ENCODE data around the gene TMED4. TPM values are rescaled to one million over a fixed set of nuclear protein-coding genes. Genes with fewer than 3 reads are reported as not detected.

The TMED4 gene
- polyA plus RNA-seq, 1 donor (not counting 4 experiments of a cell fraction or from before 2014, with no cell fraction given), result 45.8 TPM

DNA sequence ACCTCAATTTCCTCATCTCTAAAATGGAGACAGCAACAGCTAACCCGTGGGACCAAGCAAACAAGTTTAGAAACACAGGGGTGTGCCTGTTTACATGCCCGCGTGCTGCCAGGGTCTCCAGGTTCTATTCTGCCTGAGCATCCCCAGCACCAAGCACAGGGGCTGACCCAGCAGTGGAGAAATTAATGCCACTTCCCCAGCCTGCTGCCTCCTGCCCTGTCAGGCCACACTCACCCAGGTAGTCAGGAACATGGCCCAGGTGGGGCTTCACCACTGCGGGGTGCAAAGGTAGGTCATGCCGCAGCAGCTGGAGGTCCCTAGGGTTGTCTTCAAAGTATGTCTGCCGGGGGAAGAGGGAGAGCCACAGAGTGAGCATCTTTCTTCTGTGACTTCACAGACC lies 14.1 kb downstream of the TMED4 start:
- Histone ChIP-seq H2AFZ (ENCODE audit: control insufficient read depth, low read length) (no peak overlapping the region), H4K20me1 (ENCODE audit: control insufficient read depth, extremely low read depth, insufficient read depth, low read length) (peaks cover 2% of the 10 kb centered on the region), H3K9me1 (ENCODE audit: control insufficient read depth, extremely low read depth, insufficient read depth, low read length) (no peaks in the 10 kb centered on the region), H3K27me3 (ENCODE audit: control insufficient read depth, extremely low read depth, insufficient read depth, low read length) (no peaks in the 10 kb centered on the region), H3K4me3 (ENCODE audit: control insufficient read depth in 2 of 3, extremely low read depth in 1 of 3, insufficient read depth in 2 of 3, low read depth in 1 of 3, low read length in 3 of 3) (no peak overlapping the region), H3K79me2 (ENCODE audit: control insufficient read depth, insufficient read depth, low read length) (peaks cover 34% of the 10 kb centered on the region), H3K4me1 (ENCODE audit: control insufficient read depth, extremely low read depth, insufficient read depth, low read length) (peaks cover 6% of the 10 kb centered on the region), H3K4me2 (ENCODE audit: control insufficient read depth, extremely low read depth, insufficient read depth, low read depth, low read length) (no peak overlapping the region), H3K9me3 (ENCODE audit: control insufficient read depth, low read depth, low read length) (no peaks in the 10 kb centered on the region), H3K27ac (ENCODE audit: control insufficient read depth, insufficient read depth, low read length) (no peak overlapping the region), H3K36me3 (ENCODE audit: control insufficient read depth in 2 of 2, extremely low read depth in 1 of 2, insufficient read depth in 2 of 2, low read length in 2 of 2) (peaks cover 57 to 75% of the 10 kb centered on the region in 2 experiments), H3K9ac (ENCODE audit: control insufficient read depth, extremely low read depth, insufficient read depth, low read length) (no peak overlapping the region)
- TF ChIP-seq EZH2 (IDR thresholded peaks at IDR 0.05; ENCODE audit: low read length) (no peak), CTCF (optimal IDR thresholded peaks at IDR 0.05 in 1 of 3, IDR thresholded peaks at IDR 0.05 in 1 of 3, conservative IDR thresholded peaks at IDR 0.05 in 1 of 3; ENCODE audit: extremely low read depth in 1 of 3, insufficient read depth in 2 of 3, low read length in 3 of 3) (no peak)
- dilution Hi-C loops (cut with MboI; ENCODE audit: extremely low pct_ligation_motif_present, low sequenced_read_pairs), result no loop called here
- DNase-seq (ENCODE audit: low read depth, low spot score) (no peak), FAIRE-seq (no peak)

DNA sequence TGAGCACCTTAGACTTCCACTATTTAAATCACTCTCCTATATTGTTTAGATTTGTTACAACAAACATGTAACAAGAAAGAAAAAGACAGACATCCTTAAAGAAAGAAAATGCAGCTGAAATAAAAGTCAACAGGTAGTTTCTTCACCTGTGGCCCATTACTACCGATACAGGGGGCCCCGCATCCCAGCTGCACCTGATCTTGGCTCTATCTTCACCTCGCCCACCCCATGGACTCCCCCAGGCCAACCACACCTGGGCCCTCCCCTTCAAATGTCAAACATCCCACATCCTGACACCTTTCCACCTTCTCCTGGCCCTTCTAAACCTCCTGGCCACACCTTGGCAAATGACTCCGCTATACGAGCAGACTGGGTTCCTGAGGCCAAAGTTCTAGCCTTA lies 15.4 kb downstream of the TMED4 start:
- H3K9me3 ChIP-seq (ENCODE audit: control insufficient read depth, low read depth, low read length), result no peaks in the 10 kb centered on the region
- H3K4me3 ChIP-seq (ENCODE audit: control insufficient read depth in 2 of 3, extremely low read depth in 1 of 3, insufficient read depth in 2 of 3, low read depth in 1 of 3, low read length in 3 of 3), result no peak overlapping the region
- no peaks in the 10 kb centered on the region for H3K4me1 ChIP-seq (ENCODE audit: control insufficient read depth, extremely low read depth, insufficient read depth, low read length)
- TF ChIP-seq CTCF (optimal IDR thresholded peaks at IDR 0.05 in 1 of 3, IDR thresholded peaks at IDR 0.05 in 1 of 3, conservative IDR thresholded peaks at IDR 0.05 in 1 of 3; ENCODE audit: extremely low read depth in 1 of 3, insufficient read depth in 2 of 3, low read length in 3 of 3) (no peak), EZH2 (IDR thresholded peaks at IDR 0.05; ENCODE audit: low read length) (no peak)
- no peak for DNase-seq (ENCODE audit: low read depth, low spot score)
- peaks cover 2% of the 10 kb centered on the region for H4K20me1 ChIP-seq (ENCODE audit: control insufficient read depth, extremely low read depth, insufficient read depth, low read length)
- H3K27me3 ChIP-seq (ENCODE audit: control insufficient read depth, extremely low read depth, insufficient read depth, low read length), result no peaks in the 10 kb centered on the region
- H3K9ac ChIP-seq (ENCODE audit: control insufficient read depth, extremely low read depth, insufficient read depth, low read length), result no peak overlapping the region
- peaks cover 22% of the 10 kb centered on the region for H3K79me2 ChIP-seq (ENCODE audit: control insufficient read depth, insufficient read depth, low read length)
- no peak overlapping the region for H2AFZ ChIP-seq (ENCODE audit: control insufficient read depth, low read length)
- dilution Hi-C loops (cut with MboI; ENCODE audit: extremely low pct_ligation_motif_present, low sequenced_read_pairs), result no loop called here
- no peak for FAIRE-seq
- peaks cover 53 to 64% of the 10 kb centered on the region in 2 experiments for H3K36me3 ChIP-seq (ENCODE audit: control insufficient read depth in 2 of 2, extremely low read depth in 1 of 2, insufficient read depth in 2 of 2, low read length in 2 of 2)
- H3K4me2 ChIP-seq (ENCODE audit: control insufficient read depth, extremely low read depth, insufficient read depth, low read depth, low read length), result no peak overlapping the region
- H3K9me1 ChIP-seq (ENCODE audit: control insufficient read depth, extremely low read depth, insufficient read depth, low read length), result no peaks in the 10 kb centered on the region
- H3K27ac ChIP-seq (ENCODE audit: control insufficient read depth, insufficient read depth, low read length), result no peak overlapping the region

Data from keratinocyte (primary cell).